GM12892 (cell line): ENCODE results near the gene DLG2.

Experiments
- POLR2AphosphoS5 ChIP-seq: IDR thresholded peaks from 2 replicates; pipeline ENCODE4 v1.6.1; 2011; ENCODE audit warnings: low read depth, low read length, control low read depth
- TAF1 ChIP-seq: IDR thresholded peaks from 2 replicates; pipeline ENCODE4 v1.6.1; 2011; ENCODE audit warnings: low read depth, mild to moderate bottlenecking, control low read depth, low read length, borderline replicate concordance

GRCh38 chr11:84372381-84372950 is 1254.7 kb downstream of the DLG2 start:
- TF ChIP-seq POLR2AphosphoS5 (no peak), TAF1 (no peak)
